CD14-positive monocyte (primary cell): Measurements from ENCODE around the gene WFS1. TPM values are rescaled to one million over a fixed set of nuclear protein-coding genes. Genes with fewer than 3 reads are reported as not detected.

ENCODE experiments used
- DNase-seq, 3 donors: peaks; one replicate each; pipeline ENCODE4 v3.0.0-alpha.2; 2011 to 2022
- H2AFZ ChIP-seq: 2 replicates; pipeline ENCODE4 v1.6.0; 2012; ENCODE audit warnings: mild to moderate bottlenecking, low read depth, low read length, inconsistent platforms; ENCODE audit not compliant: insufficient read depth, poor library complexity, severe bottlenecking
- H3K27ac ChIP-seq, 2 donors: 1 replicate in 1 of 2; 2 replicates in 1 of 2; pipeline ENCODE4 v1.5.1; 2012 to 2013; ENCODE audit warnings: low read length in 2 of 2, control low read depth in 1 of 2, inconsistent platforms in 1 of 2, low read depth in 1 of 2, mild to moderate bottlenecking in 1 of 2
- H3K27me3 ChIP-seq, 2 donors: one replicate each; pipeline versions ENCODE4 v1.6.0 to v1.6.1; 2011 to 2013; ENCODE audit warnings: low read length in 2 of 2; ENCODE audit not compliant: control insufficient read depth in 2 of 2, insufficient read depth in 2 of 2
- H3K36me3 ChIP-seq, 2 donors: replicated peaks in 1 of 2; 1 replicate in 1 of 2; 2 replicates in 1 of 2; pipeline versions ENCODE4 v1.5.1 to v1.6.1; 2012 to 2013; ENCODE audit warnings: low read length in 2 of 2, control low read depth in 1 of 2, inconsistent platforms in 1 of 2, mild to moderate bottlenecking in 1 of 2; ENCODE audit not compliant: insufficient read depth in 2 of 2, control insufficient read depth in 1 of 2
- H3K4me1 ChIP-seq, 2 donors: 1 replicate in 1 of 2; 2 replicates in 1 of 2; pipeline versions ENCODE4 v1.5.1 to v1.6.1; 2012 to 2013; ENCODE audit warnings: low read length in 2 of 2, control low read depth in 1 of 2, inconsistent platforms in 1 of 2, mild to moderate bottlenecking in 1 of 2, moderate library complexity in 1 of 2; ENCODE audit not compliant: insufficient read depth in 2 of 2, control insufficient read depth in 1 of 2
- H3K4me2 ChIP-seq: replicated peaks from 2 replicates; pipeline ENCODE3; 2012; ENCODE audit warnings: low read length, moderate library complexity, mild to moderate bottlenecking; ENCODE audit not compliant: poor library complexity, severe bottlenecking; ENCODE audit errors: extremely low read depth
- H3K4me3 ChIP-seq, 3 experiments: fragments of 200-600 bp in 1 of 3; sonication (generic) in 1 of 3; replicated peaks in 1 of 3; 1 replicate in 2 of 3; 2 replicates in 1 of 3; pipeline ENCODE4 v1.5.1; 2011 to 2013; ENCODE audit warnings: low read length in 3 of 3, mild to moderate bottlenecking in 3 of 3, control low read depth in 2 of 3, low read depth in 2 of 3, inconsistent platforms in 1 of 3, moderate library complexity in 1 of 3
- H3K79me2 ChIP-seq: 2 replicates; pipeline ENCODE4 v1.6.0; 2012; ENCODE audit warnings: mild to moderate bottlenecking, control low read depth, inconsistent platforms, low read length, moderate library complexity; ENCODE audit not compliant: insufficient read depth
- H3K9ac ChIP-seq: 2 replicates; pipeline ENCODE4 v1.6.0; 2017; ENCODE audit warnings: low read length, mild to moderate bottlenecking; ENCODE audit not compliant: insufficient read depth, poor library complexity, severe bottlenecking
- H3K9me3 ChIP-seq, 2 donors: replicated peaks in 1 of 2; 1 replicate in 1 of 2; 2 replicates in 1 of 2; pipeline versions ENCODE4 v1.5.1 to v1.6.1; 2012 to 2013; ENCODE audit warnings: low read length in 2 of 2, control low read depth in 1 of 2; ENCODE audit not compliant: control insufficient read depth in 1 of 2, insufficient read depth in 1 of 2
- H4K20me1 ChIP-seq: 2 replicates; pipeline ENCODE4 v1.6.0; 2012; ENCODE audit warnings: mild to moderate bottlenecking, low read length, control low read depth, moderate library complexity; ENCODE audit not compliant: insufficient read depth
- H3K27ac Mint-ChIP-seq, 7 donors: one replicate each; pipeline ENCODE4 v1.8.0; 2020; ENCODE audit warnings: mild to moderate bottlenecking in 7 of 7, mixed read lengths in 7 of 7, moderate library complexity in 6 of 7, inconsistent platforms in 2 of 7
- H3K27me3 Mint-ChIP-seq, 3 donors: one replicate each; pipeline ENCODE4 v1.8.0; 2021 to 2022; ENCODE audit warnings: low read depth in 3 of 3, mild to moderate bottlenecking in 3 of 3, mixed read lengths in 3 of 3, moderate library complexity in 3 of 3, inconsistent platforms in 1 of 3
- H3K36me3 Mint-ChIP-seq, 2 donors: one replicate each; pipeline ENCODE4 v1.8.0; 2020; ENCODE audit warnings: mixed read lengths in 2 of 2, inconsistent platforms in 1 of 2, mild to moderate bottlenecking in 1 of 2
- H3K4me1 Mint-ChIP-seq: one replicate; pipeline ENCODE4 v1.8.0; 2020; ENCODE audit warnings: mild to moderate bottlenecking, mixed read lengths
- H3K4me3 Mint-ChIP-seq, 2 donors: one replicate each; pipeline ENCODE4 v1.8.0; 2020; ENCODE audit warnings: mild to moderate bottlenecking in 2 of 2, mixed read lengths in 2 of 2, moderate library complexity in 1 of 2
- H3K9me3 Mint-ChIP-seq, 7 donors: one replicate each; pipeline ENCODE4 v1.8.0; 2020 to 2022; ENCODE audit warnings: mixed read lengths in 7 of 7, mild to moderate bottlenecking in 6 of 7, moderate library complexity in 6 of 7, inconsistent platforms in 2 of 7
- CTCF ChIP-seq: fragments of 200-600 bp; IDR thresholded peaks from one replicate; pipeline ENCODE4 v1.8.0; 2022; ENCODE audit warnings: antibody characterized with exemption, mild to moderate bottlenecking
- WGBS: methylation state at CpG from one replicate; pipeline ENCODE4 v1.1.5; 2013; ENCODE audit warnings: missing lambda C conversion rate; ENCODE audit not compliant: insufficient coverage; 5-methylcytosine and 5-hydroxymethylcytosine counted together
- intact Hi-C, 2 donors: fragments of 100-400 bp; cut with micrococcal nuclease; formaldehyde crosslinking; loops; one replicate each; pipeline versions ENCODE4 v1.15.0 to v1.15.1; 2023
- polyA plus RNA-seq, 3 donors: library from polyadenylated mRNA; depleted of rRNA in 1 of 3; unstranded in 2 of 3; stranded (reverse) in 1 of 3; fragments of 300-500 nt in 2 of 3; fragments of >200 nt in 1 of 3; fragmentation: Illumina TruSeq in 2 of 3; gene quantifications; 1 replicate in 2 of 3; 2 replicates in 1 of 3; pipeline ENCODE4 v1.2.3, GENCODE V29; 2012 to 2021

Gene WFS1
- polyA plus RNA-seq, 3 donors, result 0.39 to 1.8 (median 0.93) TPM

GRCh38 chr4:6239968-6240367 lies 29.7 kb upstream of the WFS1 start:
- H3K79me2 ChIP-seq, result no peaks in the 10 kb centered on the region
- H3K4me2 ChIP-seq, result no peak overlapping the region
- 83% methylated on average over 11 of the region's 11 CpGs for WGBS
- H3K36me3 Mint-ChIP-seq, result no peaks in the 10 kb centered on the region
- H3K36me3 ChIP-seq, result no peaks in the 10 kb centered on the region
- peaks cover 11 to 13% of the 10 kb centered on the region in 2 donors for H3K9me3 ChIP-seq
- no peak overlapping the region for H3K27ac Mint-ChIP-seq
- peaks cover 9 to 16% (median 12%) of the 10 kb centered on the region in 7 donors for H3K9me3 Mint-ChIP-seq
- intact Hi-C loops, result no loop called here
- no peak overlapping the region for H3K9ac ChIP-seq
- DNase-seq, result no peak
- peaks cover 0 to 6% of the 10 kb centered on the region in 2 donors for H3K27me3 ChIP-seq
- H4K20me1 ChIP-seq, result no peaks in the 10 kb centered on the region
- H3K4me1 Mint-ChIP-seq, result no peaks in the 10 kb centered on the region
- no peaks in the 10 kb centered on the region for H3K4me1 ChIP-seq
- no peak for TF ChIP-seq CTCF
- H3K4me3 ChIP-seq, result no peak overlapping the region
- H3K4me3 Mint-ChIP-seq, result no peak overlapping the region
- peaks cover 3 to 15% (median 13%) of the 10 kb centered on the region in 3 donors for H3K27me3 Mint-ChIP-seq
- H3K27ac ChIP-seq, result no peak overlapping the region
- H2AFZ ChIP-seq, result no peak overlapping the region

DNA sequence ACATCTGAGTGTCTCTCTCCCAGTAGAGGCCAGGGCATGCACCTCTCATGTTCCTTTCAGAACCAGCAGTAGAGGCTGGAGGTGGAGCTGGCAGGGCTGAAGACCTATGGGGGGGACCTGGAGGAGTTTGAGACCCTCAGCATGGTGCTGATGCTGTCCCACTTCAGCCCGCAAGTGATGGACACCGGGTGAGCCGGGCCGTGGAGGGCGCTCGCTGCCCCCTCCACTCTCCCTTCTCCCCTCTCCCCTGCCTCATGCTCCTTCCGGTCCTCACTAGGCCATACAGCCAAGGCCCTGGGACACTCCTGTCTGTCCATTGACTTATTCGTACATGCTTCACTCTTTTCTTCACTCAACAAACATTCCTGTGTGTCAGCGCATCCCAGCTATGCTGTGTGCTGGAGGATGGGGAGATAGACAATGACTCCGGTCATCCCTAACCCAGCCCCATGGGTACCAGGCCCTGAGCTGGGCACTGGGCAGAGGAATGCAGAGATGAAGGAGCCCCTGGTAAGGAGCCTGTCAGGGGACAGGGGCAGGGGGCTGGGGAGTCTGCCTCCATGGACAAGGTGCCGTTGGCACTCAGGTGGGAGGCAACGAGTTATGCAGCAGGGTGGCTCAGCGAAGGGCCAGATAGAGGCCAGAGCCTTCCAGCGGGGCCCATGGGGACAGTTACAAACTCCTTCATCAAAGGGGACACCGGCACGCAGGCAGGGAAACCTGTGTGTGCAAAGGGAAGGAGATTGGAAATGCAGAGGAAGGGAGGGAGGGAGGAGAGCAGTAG lies 28.4 kb upstream of the WFS1 start:
- WGBS, result 88% methylated on average over 11 of the region's 16 CpGs
- no peak for DNase-seq

More for the DNA sequence above, 28.4 kb upstream of the WFS1 start:
- Mint-ChIP-seq H3K4me1 (no peaks in the 10 kb centered on the region), H3K9me3 (peaks cover 13 to 26% (median 18%) of the 10 kb centered on the region in 7 donors), H3K27ac (peak overlapping the region in 1 of 7 donors; percentile 53), H3K36me3 (no peaks in the 10 kb centered on the region), H3K27me3 (peaks cover 15 to 23% (median 23%) of the 10 kb centered on the region in 3 donors), H3K4me3 (no peak overlapping the region)
- no peak for TF ChIP-seq CTCF
- Histone ChIP-seq H2AFZ (no peak overlapping the region), H3K27me3 (peaks cover 0 to 18% of the 10 kb centered on the region in 2 donors), H3K27ac (no peak overlapping the region), H4K20me1 (no peaks in the 10 kb centered on the region), H3K79me2 (no peaks in the 10 kb centered on the region), H3K4me3 (no peak overlapping the region), H3K4me1 (no peaks in the 10 kb centered on the region), H3K9me3 (peaks cover 18 to 22% of the 10 kb centered on the region in 2 donors), H3K36me3 (no peaks in the 10 kb centered on the region), H3K9ac (no peak overlapping the region), H3K4me2 (no peak overlapping the region)
- intact Hi-C loops, result no loop called here
